Measurements from ENCODE around the gene CDK2AP2.
"Not testable (repeated sequence)": the region's sequence is repeated elsewhere in the genome, so short reads cannot be mapped to it uniquely, and the experiment has no call there.

CDK2AP2 gene

GRCh38 chr11:67523556-67524479, 15.9 kb upstream of the CDK2AP2 start:
- no peak for DNase-seq (ENCODE audit: low spot score)

DNA sequence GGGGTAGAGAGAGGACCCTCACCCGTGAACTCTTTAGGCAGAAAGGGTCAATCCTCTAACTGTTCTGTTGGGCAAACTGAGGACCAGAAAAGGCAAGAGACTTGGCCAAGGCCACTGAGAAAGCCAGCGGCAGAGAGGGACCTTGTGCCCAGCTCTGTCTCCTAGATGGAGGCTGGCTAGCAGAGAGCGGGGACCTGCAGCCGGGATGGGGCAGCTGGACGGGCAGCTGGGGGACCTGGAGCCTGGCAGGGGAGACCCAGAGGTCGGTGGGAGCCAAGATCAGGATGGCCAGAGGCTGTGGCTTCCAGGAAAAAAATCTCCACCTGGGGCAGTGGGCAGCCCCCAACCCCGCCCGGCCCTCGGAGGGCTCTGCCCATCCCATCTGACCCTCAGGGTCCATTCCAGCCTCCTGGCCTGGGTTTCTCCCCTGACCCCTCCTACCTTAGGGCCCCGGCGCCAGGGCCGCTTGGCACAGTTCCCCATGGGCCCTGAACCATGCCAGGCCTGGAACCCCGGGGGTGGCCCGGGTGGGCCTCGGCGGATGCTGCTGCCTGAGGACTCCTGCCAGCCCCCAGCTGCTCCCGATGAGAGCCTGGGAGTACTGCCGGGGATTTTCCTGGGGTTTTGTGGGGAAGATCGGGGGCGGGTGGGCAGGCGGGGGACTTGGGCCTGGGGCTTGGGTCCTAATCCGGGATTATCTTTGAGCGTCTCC, 15.0 kb upstream of the CDK2AP2 start, which contains the start of gene CABP2:
TSS of gene CABP2 (minus strand) at position 603 of the 712 bp plus-strand sequence. CDS start at position 483, 120 bp downstream.
- DNase-seq (ENCODE audit: low spot score), result no peak

- DNase-seq (ENCODE audit: low spot score), result no peak
Observed at GRCh38 chr11:67522338-67522737, 14.4 kb upstream of the CDK2AP2 start.

- no peak for DNase-seq (ENCODE audit: low spot score)
Observed at GRCh38 chr11:67521924-67522323, 14.0 kb upstream of the CDK2AP2 start.

- DNase-seq (ENCODE audit: low spot score), result no peak
Observed at GRCh38 chr11:67520856-67521824, 13.2 kb upstream of the CDK2AP2 start.

GRCh38 chr11:67519726-67520125, 11.8 kb upstream of the CDK2AP2 start:
- no peak for DNase-seq (ENCODE audit: low spot score)

- no peak for DNase-seq (ENCODE audit: low spot score)
Observed at GRCh38 chr11:67517784-67518552, 10.0 kb upstream of the CDK2AP2 start.

DNA sequence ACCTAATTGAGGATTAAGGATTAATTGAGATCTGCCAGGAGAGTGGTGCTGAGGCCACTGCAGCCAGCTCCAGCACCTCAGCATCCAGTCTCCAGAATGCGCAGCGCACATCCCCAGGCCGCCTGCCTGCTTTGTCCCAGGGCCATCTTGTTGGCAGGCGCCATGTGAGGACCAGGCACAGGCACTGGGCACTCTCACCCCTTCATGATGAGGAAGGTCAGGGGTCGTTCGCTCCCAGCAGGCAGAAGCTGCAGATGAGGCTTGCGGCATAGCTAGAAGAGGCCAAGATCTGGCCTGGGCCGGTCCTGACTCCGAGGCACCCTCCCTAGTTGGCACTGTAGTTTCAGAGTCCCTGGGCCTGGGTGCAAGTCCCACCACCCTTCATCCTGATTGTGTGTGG, 8.8 kb upstream of the CDK2AP2 start:
- no peak for DNase-seq (ENCODE audit: low spot score)

- DNase-seq (ENCODE audit: low spot score), result no peak
Observed at GRCh38 chr11:67514116-67514515, 6.2 kb upstream of the CDK2AP2 start.

GRCh38 chr11:67511558-67511957, 3.6 kb upstream of the CDK2AP2 start:
- DNase-seq (ENCODE audit: low spot score), result not testable (repeated sequence)

- DNase-seq (ENCODE audit: low spot score), result no peak
Observed at GRCh38 chr11:67510023-67510345, 2.0 kb upstream of the CDK2AP2 start.

DNA sequence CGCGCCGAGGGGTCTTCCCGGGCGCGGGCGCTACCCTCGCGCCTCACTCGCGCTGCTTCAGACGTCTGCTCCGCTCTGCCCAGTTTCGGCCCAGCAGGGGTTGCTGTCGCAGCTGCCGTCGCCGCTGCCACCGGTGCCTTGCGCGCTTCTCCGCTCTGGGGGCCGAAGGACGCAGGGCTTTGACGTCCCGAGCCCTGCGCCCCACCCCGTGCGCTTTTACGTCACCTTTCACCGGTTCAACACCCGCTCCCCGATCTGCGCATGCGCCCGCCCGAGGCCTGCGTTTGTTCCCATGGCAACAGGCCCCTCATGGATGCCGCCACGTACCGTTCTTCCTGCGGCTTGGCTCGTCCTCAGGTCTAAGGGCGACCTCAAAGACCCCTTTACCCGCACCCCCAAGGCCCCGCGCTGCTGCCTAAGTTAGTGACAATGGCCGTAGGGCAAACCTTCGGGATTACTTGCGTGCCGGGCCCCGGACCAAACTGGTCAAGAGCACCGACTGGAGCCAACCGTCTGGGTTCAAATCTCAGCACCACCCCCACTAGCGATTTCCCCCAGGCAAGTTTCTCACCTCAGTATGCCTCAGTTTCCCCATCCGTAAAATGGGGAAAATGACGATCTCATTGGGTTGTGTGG, 642 bp upstream of the CDK2AP2 start:
- peak; percentile 96 for DNase-seq (ENCODE audit: low spot score)

DNA sequence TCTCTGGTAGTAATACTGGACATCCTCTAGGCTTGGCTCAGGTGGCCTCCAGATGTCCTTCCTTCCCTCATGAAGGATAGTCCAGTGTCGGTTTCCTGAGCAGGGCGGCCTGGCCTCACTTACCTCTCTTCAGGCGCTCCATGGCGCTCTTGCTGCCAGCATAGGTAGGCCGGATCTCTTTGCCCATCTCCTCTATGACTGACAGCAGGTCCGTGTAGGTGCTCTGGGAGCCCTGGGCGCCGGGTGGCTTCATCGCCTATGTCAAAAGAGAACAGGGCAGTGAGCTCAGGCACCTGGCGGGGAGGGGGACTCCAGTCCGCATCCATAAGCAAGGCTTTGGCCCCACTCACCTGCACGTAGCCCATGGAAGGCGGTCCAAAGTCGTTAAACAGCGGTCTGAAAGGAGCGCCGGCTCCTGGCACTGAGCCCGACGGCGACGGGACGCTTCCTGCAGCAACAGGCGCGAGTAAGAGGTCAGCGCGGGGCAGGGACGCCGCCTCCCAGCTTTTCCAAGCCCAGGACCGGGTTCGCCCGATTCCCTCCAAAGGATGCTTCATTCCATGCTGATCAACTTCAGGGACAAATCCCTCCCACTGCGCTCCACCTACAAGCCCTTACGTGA, 609 bp downstream of the CDK2AP2 start:
- DNase-seq (ENCODE audit: low spot score), result no peak

GRCh38 chr11:67506426-67507051, 1.4 kb downstream of the CDK2AP2 start:
- no peak for DNase-seq (ENCODE audit: low spot score)

GRCh38 chr11:67505605-67506396, 2.2 kb downstream of the CDK2AP2 start:
- DNase-seq (ENCODE audit: low spot score), result peak; percentile 82

DNA sequence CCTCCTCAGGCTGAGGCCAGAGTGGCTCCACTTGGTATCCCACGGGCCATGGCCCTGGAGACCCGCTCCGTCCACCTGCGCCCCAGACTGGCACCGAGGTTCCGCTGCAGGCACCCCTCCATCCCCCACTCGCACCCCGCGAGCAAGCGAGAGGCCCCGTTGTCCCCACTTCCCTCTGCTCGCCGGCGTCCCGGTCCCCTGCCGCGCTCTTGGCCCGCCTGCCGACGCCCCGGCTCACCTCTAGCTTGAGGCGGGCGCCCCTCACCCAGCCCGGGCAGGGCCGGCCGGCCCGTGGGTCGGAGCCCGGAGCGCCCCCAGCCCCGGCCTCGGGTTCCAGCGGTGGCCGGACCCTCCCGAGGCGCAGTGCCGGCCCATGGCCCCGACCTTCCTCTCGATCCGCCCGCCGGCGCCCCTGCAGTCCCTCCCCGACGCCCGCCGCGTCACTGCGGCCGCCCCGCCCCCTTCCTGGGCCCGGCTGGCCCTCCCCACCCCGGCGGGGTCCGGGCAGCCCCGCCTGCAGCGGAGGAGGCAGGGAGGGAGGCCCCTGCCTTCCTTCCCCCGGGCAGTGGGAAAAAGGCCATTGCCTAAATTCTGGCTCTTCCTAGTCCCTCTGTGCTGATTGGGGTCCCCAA, 2.9 kb downstream of the CDK2AP2 start, which contains the start of gene PITPNM1:
TSS of gene PITPNM1 (minus strand) at position 414 of the 632 bp plus-strand sequence. CDS start 1,183 bp downstream, outside the sequence.
- no peak for DNase-seq (ENCODE audit: low spot score)

- no peak for DNase-seq (ENCODE audit: low spot score)
Observed at GRCh38 chr11:67504005-67504949, 3.7 kb downstream of the CDK2AP2 start.

Data from putamen (tissue), 1 donor.